ENCODE measurements around the gene PBX3.
"Not testable (repeated sequence)": the region's sequence is repeated elsewhere in the genome, so short reads cannot be mapped to it uniquely, and the experiment has no call there.

The PBX3 gene

GRCh38 chr9:125779220-125779565, 32.0 kb downstream of the PBX3 start:
- not testable (repeated sequence) for DNase-seq

- no peak for DNase-seq
These were observed 35.5 kb downstream of the PBX3 start for GRCh38 chr9:125782718-125783117.

- DNase-seq = no peak
These were observed 37.3 kb downstream of the PBX3 start for GRCh38 chr9:125784286-125785049.

GRCh38 chr9:125785248-125785751, 38.1 kb downstream of the PBX3 start:
- DNase-seq = no peak

GRCh38 chr9:125787715-125788114, 40.5 kb downstream of the PBX3 start:
- DNase-seq = no peak

GRCh38 chr9:125789196-125789595, 42.0 kb downstream of the PBX3 start:
- no peak for DNase-seq

GRCh38 chr9:125794708-125795107, 47.5 kb downstream of the PBX3 start:
- no peak for DNase-seq

GRCh38 chr9:125795970-125796596, 48.9 kb downstream of the PBX3 start:
- DNase-seq = no peak

- no peak for DNase-seq
These were observed 50.8 kb downstream of the PBX3 start for GRCh38 chr9:125797930-125798329.

GRCh38 chr9:125803526-125803925, 56.4 kb downstream of the PBX3 start:
- no peak for DNase-seq

- DNase-seq = no peak
These were observed 57.9 kb downstream of the PBX3 start for GRCh38 chr9:125805057-125805456.

- no peak for DNase-seq
These were observed 58.4 kb downstream of the PBX3 start for GRCh38 chr9:125805586-125805985.

- DNase-seq = no peak
These were observed 59.9 kb downstream of the PBX3 start for GRCh38 chr9:125807079-125807478.

GRCh38 chr9:125810161-125810560, 63.0 kb downstream of the PBX3 start:
- DNase-seq = no peak

GRCh38 chr9:125811002-125811401, 63.8 kb downstream of the PBX3 start:
- DNase-seq = no peak

GRCh38 chr9:125812403-125812802, 65.2 kb downstream of the PBX3 start:
- no peak for DNase-seq

- DNase-seq = no peak
These were observed 68.4 kb downstream of the PBX3 start for GRCh38 chr9:125815568-125815967.

GRCh38 chr9:125816321-125816720, 69.1 kb downstream of the PBX3 start:
- no peak for DNase-seq

- no peak for DNase-seq
These were observed 73.1 kb downstream of the PBX3 start for GRCh38 chr9:125820100-125820804.

GRCh38 chr9:125821078-125821477, 73.9 kb downstream of the PBX3 start:
- no peak for DNase-seq

- DNase-seq = no peak
These were observed 75.0 kb downstream of the PBX3 start for GRCh38 chr9:125822160-125822559.

GRCh38 chr9:125822902-125823301, 75.7 kb downstream of the PBX3 start:
- no peak for DNase-seq

- not testable (repeated sequence) for DNase-seq
These were observed 76.8 kb downstream of the PBX3 start for GRCh38 chr9:125823874-125824406.

GRCh38 chr9:125825762-125826161, 78.6 kb downstream of the PBX3 start:
- no peak for DNase-seq
